ENCODE data around the gene SYT1.
A peak's percentile ranks its signal among the peaks of the same experiment; 100 is the strongest.

The SYT1 gene

DNA sequence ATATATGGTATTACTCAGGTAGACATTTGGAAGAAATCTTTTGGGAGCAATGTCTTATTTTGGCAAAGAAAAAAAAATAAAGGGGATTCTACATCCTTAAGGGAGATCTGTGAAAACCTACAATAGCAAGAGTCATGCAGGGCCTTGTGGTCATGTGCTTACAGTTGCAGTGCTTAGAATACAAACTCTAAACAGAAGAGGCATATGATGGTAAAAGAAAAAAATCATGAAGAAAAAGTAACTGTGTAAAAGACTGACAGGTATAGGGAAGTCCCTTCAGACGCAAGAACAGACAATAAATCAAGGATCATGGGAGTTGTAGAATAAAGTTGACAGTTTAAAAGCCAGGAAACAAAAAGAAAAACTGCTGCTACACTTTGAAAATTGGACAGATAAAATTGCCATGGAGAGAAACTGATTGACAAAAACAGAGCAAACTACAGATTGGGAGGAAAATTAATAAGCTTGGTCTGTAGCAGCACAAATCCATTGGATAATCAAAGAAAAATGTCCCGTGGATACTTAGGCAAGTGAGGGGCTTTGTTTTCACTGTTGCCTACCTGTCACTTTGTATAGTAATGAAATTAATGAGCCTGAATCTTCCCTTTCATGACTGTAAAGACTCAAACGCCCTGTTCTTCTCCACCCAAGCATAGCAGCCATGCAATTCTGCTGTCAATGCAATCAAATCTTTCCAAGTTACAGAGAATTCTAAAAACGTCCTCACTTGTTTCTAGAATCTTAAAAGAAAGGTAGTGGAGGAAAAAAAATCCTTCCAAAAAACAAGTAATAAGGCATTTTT, 402.0 kb downstream of the SYT1 start:
- H3K4me3 ChIP-seq (ENCODE audit: low read depth, low read length), result no peak overlapping the region
- TF ChIP-seq, protein P1, sequence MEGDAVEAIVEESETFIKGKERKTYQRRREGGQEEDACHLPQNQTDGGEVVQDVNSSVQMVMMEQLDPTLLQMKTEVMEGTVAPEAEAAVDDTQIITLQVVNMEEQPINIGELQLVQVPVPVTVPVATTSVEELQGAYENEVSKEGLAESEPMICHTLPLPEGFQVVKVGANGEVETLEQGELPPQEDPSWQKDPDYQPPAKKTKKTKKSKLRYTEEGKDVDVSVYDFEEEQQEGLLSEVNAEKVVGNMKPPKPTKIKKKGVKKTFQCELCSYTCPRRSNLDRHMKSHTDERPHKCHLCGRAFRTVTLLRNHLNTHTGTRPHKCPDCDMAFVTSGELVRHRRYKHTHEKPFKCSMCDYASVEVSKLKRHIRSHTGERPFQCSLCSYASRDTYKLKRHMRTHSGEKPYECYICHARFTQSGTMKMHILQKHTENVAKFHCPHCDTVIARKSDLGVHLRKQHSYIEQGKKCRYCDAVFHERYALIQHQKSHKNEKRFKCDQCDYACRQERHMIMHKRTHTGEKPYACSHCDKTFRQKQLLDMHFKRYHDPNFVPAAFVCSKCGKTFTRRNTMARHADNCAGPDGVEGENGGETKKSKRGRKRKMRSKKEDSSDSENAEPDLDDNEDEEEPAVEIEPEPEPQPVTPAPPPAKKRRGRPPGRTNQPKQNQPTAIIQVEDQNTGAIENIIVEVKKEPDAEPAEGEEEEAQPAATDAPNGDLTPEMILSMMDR (IDR thresholded peaks at IDR 0.05; ENCODE audit: low read depth, low read length, missing control alignments), result no peak
- DNase-seq (ENCODE audit: low read depth), result no peak
- in situ Hi-C loops (cut with HindIII; ENCODE audit: low sequenced_read_pairs), result no loop called here

DNA sequence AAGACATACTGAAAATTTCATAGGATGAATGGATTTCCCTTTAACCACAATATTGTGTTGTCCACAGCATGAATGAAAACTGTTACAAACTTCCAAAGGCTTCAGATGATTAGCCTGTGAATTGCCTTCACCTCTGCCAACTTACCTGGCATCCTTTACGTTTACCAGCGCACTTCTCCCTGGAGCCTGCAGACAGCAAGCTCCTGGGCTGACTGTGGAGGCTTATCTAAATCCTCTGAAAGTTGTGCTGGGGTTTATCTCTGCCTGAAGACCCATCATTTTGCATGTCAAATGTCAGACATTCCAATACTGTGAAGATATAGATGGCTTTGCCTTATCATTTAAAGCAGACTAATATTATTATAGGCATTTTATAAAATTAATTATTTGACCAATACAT, 403.0 kb downstream of the SYT1 start:
- TF ChIP-seq, protein P1 (IDR thresholded peaks at IDR 0.05; ENCODE audit: low read depth, low read length, missing control alignments), result no peak
- DNase-seq (ENCODE audit: low read depth), result no peak
- in situ Hi-C loops (cut with HindIII; ENCODE audit: low sequenced_read_pairs), result no loop called here
- H3K4me3 ChIP-seq (ENCODE audit: low read depth, low read length), result no peak overlapping the region

DNA sequence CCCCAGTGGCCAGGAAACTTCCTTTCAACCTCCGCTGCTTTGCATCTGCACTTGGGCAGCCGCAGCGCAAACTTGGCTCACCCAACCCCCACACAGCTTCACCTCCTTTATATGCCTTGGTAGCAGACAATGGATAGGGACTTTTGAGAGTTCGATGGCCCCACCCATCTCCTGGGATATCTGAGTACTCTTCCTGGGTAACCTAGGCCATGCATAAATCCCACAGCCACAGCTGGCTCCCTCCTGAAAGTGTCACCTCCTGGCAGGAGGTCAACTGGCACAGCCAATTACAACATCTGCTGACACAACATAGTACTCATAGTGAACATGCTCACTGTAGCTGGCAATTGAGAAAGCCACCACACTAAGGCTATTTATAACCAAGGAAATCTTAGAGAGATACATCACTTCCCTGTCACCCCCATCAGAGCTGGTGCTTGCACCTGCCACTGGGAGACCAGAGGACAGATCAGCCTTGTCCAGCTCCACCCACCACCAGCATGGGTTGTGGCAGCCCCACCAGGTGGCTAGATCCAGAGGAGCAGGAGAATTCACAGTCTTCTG, 410.0 kb downstream of the SYT1 start:
- no peak overlapping the region for H3K4me3 ChIP-seq (ENCODE audit: low read depth, low read length)
- TF ChIP-seq, protein P1 (IDR thresholded peaks at IDR 0.05; ENCODE audit: low read depth, low read length, missing control alignments), result no peak
- no peak for DNase-seq (ENCODE audit: low read depth)
- in situ Hi-C loops (cut with HindIII; ENCODE audit: low sequenced_read_pairs), result no loop called here

DNA sequence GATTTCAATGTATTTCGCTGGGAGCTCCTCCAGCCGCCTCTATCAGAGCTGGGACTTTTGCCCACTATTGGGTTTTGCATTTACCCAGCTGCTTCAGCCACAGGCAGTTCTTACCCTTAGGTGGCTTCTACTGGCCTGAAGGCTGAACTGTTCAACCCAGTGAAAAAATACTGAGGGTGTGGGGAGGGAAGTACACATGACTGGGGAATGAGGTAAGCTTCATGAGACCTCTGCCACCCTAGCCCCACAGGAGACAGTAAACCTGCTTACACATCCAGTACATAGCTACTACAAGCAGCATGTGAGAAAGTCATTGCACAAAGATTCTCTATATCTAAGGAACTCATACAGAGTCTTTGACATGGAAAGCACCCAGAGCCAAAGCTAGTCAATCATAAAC, 411.1 kb downstream of the SYT1 start:
- DNase-seq (ENCODE audit: low read depth), result peak; percentile 5
- no peak overlapping the region for H3K4me3 ChIP-seq (ENCODE audit: low read depth, low read length)
- TF ChIP-seq, protein P1 (IDR thresholded peaks at IDR 0.05; ENCODE audit: low read depth, low read length, missing control alignments), result no peak
- in situ Hi-C loops (cut with HindIII; ENCODE audit: low sequenced_read_pairs), result no loop called here

DNA sequence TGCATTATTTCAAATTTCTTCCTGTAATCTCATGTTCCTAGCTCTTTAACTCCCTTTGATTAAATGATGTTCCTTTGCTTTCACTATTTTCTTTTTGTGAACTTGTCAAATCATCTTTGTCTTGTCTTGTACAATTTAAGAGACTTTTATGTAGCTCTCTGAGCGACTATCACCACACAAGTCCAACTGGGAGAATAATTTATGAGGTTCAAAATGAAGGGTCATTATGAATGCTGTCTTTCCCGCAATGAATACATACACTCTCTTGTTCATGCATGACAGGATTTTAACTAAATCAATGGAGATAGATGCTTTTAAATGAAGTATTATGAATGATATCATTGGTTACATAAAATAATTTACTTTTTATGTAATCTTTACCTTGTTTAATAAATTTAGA, 418.8 kb downstream of the SYT1 start:
- in situ Hi-C loops (cut with HindIII; ENCODE audit: low sequenced_read_pairs), result no loop called here
- no peak overlapping the region for H3K4me3 ChIP-seq (ENCODE audit: low read depth, low read length)
- DNase-seq (ENCODE audit: low read depth), result no peak
- TF ChIP-seq, protein P1 (IDR thresholded peaks at IDR 0.05; ENCODE audit: low read depth, low read length, missing control alignments), result no peak

DNA sequence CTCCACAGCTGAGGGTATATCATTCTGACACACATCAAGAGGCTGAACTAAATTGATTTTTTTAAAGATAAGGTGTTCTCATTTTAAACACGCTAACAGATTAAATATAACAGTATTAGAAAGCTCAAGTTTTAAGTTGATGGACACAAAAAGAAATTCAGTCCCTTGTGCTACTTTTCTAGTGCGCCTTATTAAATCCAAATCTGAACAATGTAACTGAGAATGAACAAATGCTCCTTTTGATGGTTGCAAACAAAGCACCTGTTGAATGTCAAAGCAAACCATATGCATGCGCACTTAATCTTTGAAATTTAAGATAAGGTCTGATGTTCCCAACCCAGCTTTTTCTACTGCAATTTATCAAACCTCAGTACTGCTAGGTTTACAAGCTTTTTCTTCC, 424.3 kb downstream of the SYT1 start:
- in situ Hi-C loops (cut with HindIII; ENCODE audit: low sequenced_read_pairs), result no loop called here
- no peak for DNase-seq (ENCODE audit: low read depth)
- H3K4me3 ChIP-seq (ENCODE audit: low read depth, low read length), result no peak overlapping the region
- TF ChIP-seq, protein P1 (IDR thresholded peaks at IDR 0.05; ENCODE audit: low read depth, low read length, missing control alignments), result no peak

Measured in astrocyte of the cerebellum (primary cell).